GM12873 (cell line): ENCODE results near the gene VPS13D.

Source experiments
- CTCF ChIP-seq: IDR thresholded peaks from 2 replicates; pipeline ENCODE4 v1.5.1; 2012; ENCODE audit warnings: low read depth, mild to moderate bottlenecking, moderate library complexity, low read length, control low read depth; ENCODE audit not compliant: insufficient read depth; ENCODE audit errors: missing control alignments

Gene VPS13D

GRCh38 chr1:12208764-12209494 is 20.9 kb upstream of the VPS13D start:
- peak; percentile 94 for TF ChIP-seq CTCF

- TF ChIP-seq CTCF: no peak
These were observed 20.4 kb upstream of the VPS13D start for GRCh38 chr1:12209495-12209832.

- TF ChIP-seq CTCF: no peak
These were observed 14.5 kb upstream of the VPS13D start for GRCh38 chr1:12215118-12215961.

- no peak for TF ChIP-seq CTCF
These were observed 10.0 kb upstream of the VPS13D start for GRCh38 chr1:12219800-12220199.

GRCh38 chr1:12220890-12221289 is 8.9 kb upstream of the VPS13D start:
- no peak for TF ChIP-seq CTCF

GRCh38 chr1:12228979-12229378 is 851 bp upstream of the VPS13D start:
- no peak for TF ChIP-seq CTCF

- no peak for TF ChIP-seq CTCF
These were observed 420 bp upstream of the VPS13D start for GRCh38 chr1:12229386-12229834.
